ENCODE data around the gene TP53TG5. TPM values are rescaled to one million over a fixed set of nuclear protein-coding genes. Genes with fewer than 3 reads are reported as not detected.

Gene TP53TG5
- total RNA-seq, 3 donors from 2014 or later: not detected

GRCh38 chr20:45408646-45409213 is 30.6 kb upstream of the TP53TG5 start:
- Mint-ChIP-seq H3K27me3 (ENCODE audit: low read depth) (no peaks in the 10 kb centered on the region), H3K4me3 (no peak overlapping the region), H3K36me3 (ENCODE audit: insufficient read depth) (peaks cover 14% of the 10 kb centered on the region), H3K9me3 (no peaks in the 10 kb centered on the region), H3K4me1 (ENCODE audit: low read depth) (peaks cover 22% of the 10 kb centered on the region)
- DNase-seq (no peak), ATAC-seq (no peak)

GRCh38 chr20:45407783-45408645 is 29.9 kb upstream of the TP53TG5 start, which contains the start of gene DBNDD2:
Gene DBNDD2 (plus strand): TSS chr20:45408289. CDS start chr20:45408468, 179 bp downstream.
- Mint-ChIP-seq H3K4me1 (ENCODE audit: low read depth) (peaks cover 20% of the 10 kb centered on the region), H3K9me3 (no peaks in the 10 kb centered on the region), H3K4me3 (peak within 1 kb of the TSS; percentile 79), H3K36me3 (ENCODE audit: insufficient read depth) (peaks cover 14% of the 10 kb centered on the region), H3K27me3 (ENCODE audit: low read depth) (no peaks in the 10 kb centered on the region)
- DNase-seq (peak; percentile 37), ATAC-seq (peak in 1 of 2 donors; percentile 19)

- H3K4me1 Mint-ChIP-seq (ENCODE audit: low read depth): peaks cover 20% of the 10 kb centered on the region
- ATAC-seq (peak; percentile 9 to 12), DNase-seq (no peak)
- no peaks in the 10 kb centered on the region for H3K9me3 Mint-ChIP-seq
- H3K4me3 Mint-ChIP-seq: peak overlapping the region; percentile 79
- H3K36me3 Mint-ChIP-seq (ENCODE audit: insufficient read depth): peaks cover 14% of the 10 kb centered on the region
- H3K27me3 Mint-ChIP-seq (ENCODE audit: low read depth): no peaks in the 10 kb centered on the region
Measured at GRCh38 chr20:45407067-45407745, 29.1 kb upstream of the TP53TG5 start.

- H3K9me3 Mint-ChIP-seq: no peaks in the 10 kb centered on the region
- DNase-seq (peak; percentile 64), ATAC-seq (peak; percentile 55 to 62)
- no peaks in the 10 kb centered on the region for H3K27me3 Mint-ChIP-seq (ENCODE audit: low read depth)
- H3K36me3 Mint-ChIP-seq (ENCODE audit: insufficient read depth): peaks cover 14% of the 10 kb centered on the region
- peak overlapping the region; percentile 79 for H3K4me3 Mint-ChIP-seq
- peaks cover 20% of the 10 kb centered on the region for H3K4me1 Mint-ChIP-seq (ENCODE audit: low read depth)
Measured at GRCh38 chr20:45406260-45407066, 28.3 kb upstream of the TP53TG5 start.

- peaks cover 11% of the 10 kb centered on the region for H3K36me3 Mint-ChIP-seq (ENCODE audit: insufficient read depth)
- H3K27me3 Mint-ChIP-seq (ENCODE audit: low read depth): no peaks in the 10 kb centered on the region
- no peak for DNase-seq
- ATAC-seq: peak; percentile 45 to 46
- H3K4me1 Mint-ChIP-seq (ENCODE audit: low read depth): peaks cover 20% of the 10 kb centered on the region
- H3K9me3 Mint-ChIP-seq: no peaks in the 10 kb centered on the region
- peak overlapping the region; percentile 77 for H3K4me3 Mint-ChIP-seq
Measured at GRCh38 chr20:45405571-45406259, 27.6 kb upstream of the TP53TG5 start.

- peaks cover 11% of the 10 kb centered on the region for H3K36me3 Mint-ChIP-seq (ENCODE audit: insufficient read depth)
- peak overlapping the region; percentile 77 for H3K4me3 Mint-ChIP-seq
- H3K4me1 Mint-ChIP-seq (ENCODE audit: low read depth): peaks cover 20% of the 10 kb centered on the region
- ATAC-seq (no peak), DNase-seq (no peak)
- peaks cover 9% of the 10 kb centered on the region for H3K9me3 Mint-ChIP-seq
- H3K27me3 Mint-ChIP-seq (ENCODE audit: low read depth): no peaks in the 10 kb centered on the region
Measured at GRCh38 chr20:45404438-45404837, 26.3 kb upstream of the TP53TG5 start.

- Mint-ChIP-seq H3K27me3 (ENCODE audit: low read depth) (no peaks in the 10 kb centered on the region), H3K4me1 (ENCODE audit: low read depth) (peaks cover 17% of the 10 kb centered on the region), H3K9me3 (peaks cover 11% of the 10 kb centered on the region), H3K36me3 (ENCODE audit: insufficient read depth) (peaks cover 15% of the 10 kb centered on the region), H3K4me3 (no peak overlapping the region)
- no peak for DNase-seq
- ATAC-seq: no peak
Measured at GRCh38 chr20:45402946-45403345, 24.8 kb upstream of the TP53TG5 start.

- ATAC-seq: no peak
- Mint-ChIP-seq H3K4me1 (ENCODE audit: low read depth) (peaks cover 9% of the 10 kb centered on the region), H3K4me3 (no peak overlapping the region), H3K27me3 (ENCODE audit: low read depth) (no peaks in the 10 kb centered on the region), H3K9me3 (peaks cover 11% of the 10 kb centered on the region), H3K36me3 (ENCODE audit: insufficient read depth) (peaks cover 17% of the 10 kb centered on the region)
- no peak for DNase-seq
Measured at GRCh38 chr20:45400346-45401031, 22.4 kb upstream of the TP53TG5 start.

GRCh38 chr20:45399018-45399417 is 20.9 kb upstream of the TP53TG5 start:
- peaks cover 11% of the 10 kb centered on the region for H3K9me3 Mint-ChIP-seq
- peaks cover 17% of the 10 kb centered on the region for H3K36me3 Mint-ChIP-seq (ENCODE audit: insufficient read depth)
- ATAC-seq (no peak), DNase-seq (no peak)
- H3K4me1 Mint-ChIP-seq (ENCODE audit: low read depth): peaks cover 2% of the 10 kb centered on the region
- H3K27me3 Mint-ChIP-seq (ENCODE audit: low read depth): no peaks in the 10 kb centered on the region
- no peak overlapping the region for H3K4me3 Mint-ChIP-seq

GRCh38 chr20:45395114-45395415 is 16.9 kb upstream of the TP53TG5 start:
- DNase-seq: no peak

GRCh38 chr20:45394221-45395113 is 16.3 kb upstream of the TP53TG5 start:
- Mint-ChIP-seq H3K36me3 (ENCODE audit: insufficient read depth) (peaks cover 6% of the 10 kb centered on the region), H3K27me3 (ENCODE audit: low read depth) (no peaks in the 10 kb centered on the region), H3K4me3 (no peak overlapping the region)

More at GRCh38 chr20:45395114-45395415, 16.9 kb upstream of the TP53TG5 start:
- Mint-ChIP-seq H3K4me1 (ENCODE audit: low read depth) (peaks cover 5% of the 10 kb centered on the region), H3K9me3 (peaks cover 9% of the 10 kb centered on the region), H3K4me3 (no peak overlapping the region), H3K27me3 (ENCODE audit: low read depth) (no peaks in the 10 kb centered on the region), H3K36me3 (ENCODE audit: insufficient read depth) (peaks cover 10% of the 10 kb centered on the region)
- ATAC-seq: no peak

GRCh38 chr20:45392733-45393132 is 14.6 kb upstream of the TP53TG5 start:
- no peak for ATAC-seq
- DNase-seq: no peak
- Mint-ChIP-seq H3K36me3 (ENCODE audit: insufficient read depth) (peaks cover 6% of the 10 kb centered on the region), H3K27me3 (ENCODE audit: low read depth) (no peaks in the 10 kb centered on the region), H3K4me1 (ENCODE audit: low read depth) (peaks cover 3% of the 10 kb centered on the region), H3K9me3 (no peaks in the 10 kb centered on the region), H3K4me3 (no peak overlapping the region)

More at GRCh38 chr20:45394221-45395113, 16.3 kb upstream of the TP53TG5 start:
- ATAC-seq: no peak
- DNase-seq: no peak
- Mint-ChIP-seq H3K9me3 (peaks cover 3% of the 10 kb centered on the region), H3K4me1 (ENCODE audit: low read depth) (peaks cover 5% of the 10 kb centered on the region)

Data from activated T-cell treated with anti-CD3 and anti-CD28 coated beads, Interleukin-2, amount 50 U/mL, for 4 hours (primary cell).